H9 (cell line): Measurements from ENCODE around the gene KRT6A. TPM values are rescaled to one million over a fixed set of nuclear protein-coding genes. Genes with fewer than 3 reads are reported as not detected.

Source experiments
- DNase-seq: peaks from one replicate; pipeline ENCODE4 v3.0.0-alpha.2; 2017
- H2AFZ ChIP-seq: one replicate; pipeline ENCODE4 v1.6.1; 2013; ENCODE audit warnings: mild to moderate bottlenecking, low read length, control low read depth, moderate library complexity
- H2AK5ac ChIP-seq: 2 replicates; pipeline ENCODE4 v1.6.1; 2013; ENCODE audit warnings: low read length, control low read depth, mixed read lengths; ENCODE audit not compliant: insufficient read length
- H2BK120ac ChIP-seq: one replicate; pipeline ENCODE4 v1.6.1; 2013; ENCODE audit warnings: low read depth, mild to moderate bottlenecking, low read length, control low read depth, inconsistent platforms; ENCODE audit not compliant: poor library complexity, severe bottlenecking
- H2BK12ac ChIP-seq: 2 replicates; pipeline ENCODE4 v1.6.1; 2013; ENCODE audit warnings: low read length, control low read depth, mixed read lengths, low read depth; ENCODE audit not compliant: insufficient read length
- H2BK15ac ChIP-seq: 2 replicates; pipeline ENCODE4 v1.6.1; 2013; ENCODE audit warnings: low read depth, low read length, control low read depth
- H2BK20ac ChIP-seq: one replicate; pipeline ENCODE4 v1.6.1; 2013; ENCODE audit warnings: low read depth, mild to moderate bottlenecking, low read length, control low read depth, inconsistent platforms; ENCODE audit not compliant: poor library complexity, severe bottlenecking
- H2BK5ac ChIP-seq: 2 replicates; pipeline ENCODE4 v1.6.1; 2013; ENCODE audit warnings: low read length, control low read depth, mixed read lengths; ENCODE audit not compliant: insufficient read length
- H3K14ac ChIP-seq: 2 replicates; pipeline ENCODE4 v1.6.1; 2013; ENCODE audit warnings: low read length, control low read depth; ENCODE audit not compliant: insufficient read depth
- H3K18ac ChIP-seq: 2 replicates; pipeline ENCODE4 v1.6.1; 2013; ENCODE audit warnings: low read depth, mild to moderate bottlenecking, mixed read lengths, low read length, control low read depth; ENCODE audit not compliant: insufficient read length
- H3K23ac ChIP-seq: 2 replicates; pipeline ENCODE4 v1.6.1; 2013; ENCODE audit warnings: low read length, control low read depth, mixed read lengths, low read depth; ENCODE audit not compliant: insufficient read length
- H3K23me2 ChIP-seq: 2 replicates; pipeline ENCODE4 v1.6.1; 2013; ENCODE audit warnings: low read depth, mild to moderate bottlenecking, mixed read lengths, low read length, control low read depth; ENCODE audit not compliant: insufficient read length, poor library complexity, severe bottlenecking
- H3K27ac ChIP-seq: 2 replicates; pipeline ENCODE4 v1.5.1; 2013; ENCODE audit warnings: low read length, control low read depth, mixed read lengths, low read depth; ENCODE audit not compliant: insufficient read length
- H3K27me3 ChIP-seq: 2 replicates; pipeline ENCODE4 v1.6.1; 2013; ENCODE audit warnings: low read length, control low read depth, inconsistent platforms; ENCODE audit not compliant: insufficient read depth
- H3K4ac ChIP-seq: 2 replicates; pipeline ENCODE4 v1.6.1; 2013; ENCODE audit warnings: low read depth, mild to moderate bottlenecking, control low read depth, inconsistent platforms, low read length, moderate library complexity
- H3K4me1 ChIP-seq: 2 replicates; pipeline ENCODE4 v1.6.1; 2013; ENCODE audit warnings: low read length, control low read depth, inconsistent platforms; ENCODE audit not compliant: insufficient read depth
- H3K4me2 ChIP-seq: 2 replicates; pipeline ENCODE4 v1.6.1; 2013; ENCODE audit warnings: low read length, control low read depth, mixed read lengths; ENCODE audit not compliant: insufficient read length, insufficient read depth
- H3K56ac ChIP-seq: 2 replicates; pipeline ENCODE4 v1.6.1; 2013; ENCODE audit warnings: low read depth, mild to moderate bottlenecking, mixed read lengths, low read length, control low read depth; ENCODE audit not compliant: insufficient read length
- H3K79me1 ChIP-seq: 2 replicates; pipeline ENCODE4 v1.6.1; 2013; ENCODE audit warnings: low read depth, mild to moderate bottlenecking, moderate library complexity, low read length, control low read depth, inconsistent platforms; ENCODE audit not compliant: insufficient read depth, poor library complexity, severe bottlenecking
- H3K79me2 ChIP-seq: 2 replicates; pipeline ENCODE4 v1.6.1; 2013; ENCODE audit warnings: low read length, control low read depth, inconsistent platforms; ENCODE audit not compliant: insufficient read depth
- H3K9ac ChIP-seq: 2 replicates; pipeline ENCODE4 v1.6.1; 2013; ENCODE audit warnings: low read length, control low read depth, mixed read lengths; ENCODE audit not compliant: insufficient read length; ENCODE audit errors: extremely low read depth
- H3K9me3 ChIP-seq: one replicate; pipeline ENCODE4 v1.6.1; 2013; ENCODE audit warnings: low read depth, low read length, inconsistent platforms; ENCODE audit not compliant: control insufficient read depth
- H3T11ph ChIP-seq: one replicate; pipeline ENCODE4 v1.6.1; 2013; ENCODE audit warnings: mild to moderate bottlenecking, low read length, control low read depth, inconsistent platforms
- H4K20me1 ChIP-seq: one replicate; pipeline ENCODE4 v1.6.1; 2013; ENCODE audit not compliant: control insufficient read depth, insufficient read length, insufficient read depth
- H4K5ac ChIP-seq: 2 replicates; pipeline ENCODE4 v1.6.1; 2013; ENCODE audit warnings: low read depth, mild to moderate bottlenecking, mixed read lengths, low read length, control low read depth; ENCODE audit not compliant: insufficient read length
- H4K8ac ChIP-seq: replicated peaks from 2 replicates; pipeline ENCODE4 v1.6.1; 2013; ENCODE audit warnings: low read length, control low read depth, mixed read lengths, low read depth; ENCODE audit not compliant: insufficient read length
- H4K91ac ChIP-seq: 2 replicates; pipeline ENCODE4 v1.6.1; 2013; ENCODE audit warnings: low read depth, mild to moderate bottlenecking, moderate library complexity, mixed read lengths, low read length, control low read depth; ENCODE audit not compliant: insufficient read length
- H3K27ac Mint-ChIP-seq, 3 experiments: 2 replicates in 2 of 3; 3 replicates in 1 of 3; pipeline ENCODE4 v1.8.0; 2020 to 2021; ENCODE audit warnings: mixed read lengths in 3 of 3, mild to moderate bottlenecking in 1 of 3, moderate library complexity in 1 of 3
- H3K27me3 Mint-ChIP-seq: 2 replicates; pipeline ENCODE4 v1.8.0; 2021; ENCODE audit warnings: low read depth, mild to moderate bottlenecking, moderate library complexity, mixed read lengths
- H3K36me3 Mint-ChIP-seq, 3 experiments: 2 replicates in 2 of 3; 3 replicates in 1 of 3; pipeline ENCODE4 v1.8.0; 2020 to 2021; ENCODE audit warnings: low read depth in 3 of 3, mixed read lengths in 3 of 3; ENCODE audit not compliant: insufficient read depth in 1 of 3
- H3K4me1 Mint-ChIP-seq, 2 experiments: 2 replicates each; pipeline ENCODE4 v1.8.0; 2020; ENCODE audit warnings: mixed read lengths in 2 of 2
- H3K4me3 Mint-ChIP-seq, 2 experiments: 2 replicates in 1 of 2; 3 replicates in 1 of 2; pipeline ENCODE4 v1.8.0; 2020 to 2021; ENCODE audit warnings: mild to moderate bottlenecking in 2 of 2, mixed read lengths in 2 of 2, moderate library complexity in 1 of 2
- H3K9me3 Mint-ChIP-seq, 2 experiments: 2 replicates in 1 of 2; 3 replicates in 1 of 2; pipeline ENCODE4 v1.8.0; 2020; ENCODE audit warnings: mild to moderate bottlenecking in 2 of 2, mixed read lengths in 2 of 2, moderate library complexity in 1 of 2
- WGBS: extraction: QIAGEN DNeasy Blood & Tissue Kit; methylation state at CpG from one replicate; pipeline ENCODE4 v1.1.7; 2013; ENCODE audit warnings: missing lambda C conversion rate, low lambda C conversion rate, mixed read lengths; ENCODE audit not compliant: insufficient read length; ENCODE audit errors: extremely low coverage; 5-methylcytosine and 5-hydroxymethylcytosine counted together
- total RNA-seq: library from RNA; stranded (reverse); gene quantifications from 2 replicates; pipeline ENCODE4 v1.2.1, GENCODE V29; 2021
- TF ChIP-seq, protein P1 (sequence below): fragments of 200-600 bp; sonication (generic); conservative IDR thresholded peaks from 3 replicates; pipeline ENCODE4 v1.8.0; 2021; ENCODE audit warnings: antibody characterized with exemption, mild to moderate bottlenecking

The KRT6A gene
- total RNA-seq, 1 experiment from 2014 or later: not detected

DNA sequence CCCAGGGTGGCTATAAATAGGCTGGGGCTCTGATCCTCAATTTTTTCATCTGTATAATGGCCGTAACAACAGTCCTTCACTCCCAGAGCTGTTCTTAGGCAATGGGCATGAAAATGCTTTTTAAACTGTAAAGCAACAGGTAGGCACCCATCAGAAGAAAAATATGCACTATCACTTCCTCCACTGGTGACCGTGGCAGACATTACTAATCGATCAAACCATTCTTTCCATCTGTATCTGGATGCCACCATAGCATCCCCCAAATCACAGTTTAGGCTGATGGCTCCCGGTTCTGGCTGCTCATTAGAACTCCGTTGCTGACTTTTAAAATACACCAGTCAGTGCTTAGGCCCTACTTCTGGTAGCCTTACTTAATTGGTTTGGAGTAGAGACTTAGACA is 48.7 kb upstream of the KRT6A start:
- Histone ChIP-seq H2BK20ac (no peak overlapping the region), H3T11ph (no peak overlapping the region), H3K27ac (no peak overlapping the region), H3K56ac (no peak overlapping the region), H3K9ac (no peak overlapping the region), H3K18ac (no peak overlapping the region), H2BK5ac (no peak overlapping the region), H3K9me3 (no peaks in the 10 kb centered on the region), H2BK15ac (no peak overlapping the region), H2BK12ac (no peak overlapping the region), H3K79me1 (no peaks in the 10 kb centered on the region), H3K27me3 (no peaks in the 10 kb centered on the region), H3K23ac (no peak overlapping the region), H4K20me1 (no peaks in the 10 kb centered on the region), H2AK5ac (no peak overlapping the region), H4K91ac (no peak overlapping the region), H3K23me2 (no peaks in the 10 kb centered on the region), H3K4ac (no peak overlapping the region), H3K79me2 (no peaks in the 10 kb centered on the region), H2AFZ (no peak overlapping the region), H4K5ac (no peak overlapping the region), H3K14ac (no peak overlapping the region), H3K4me2 (no peak overlapping the region), H3K4me1 (no peaks in the 10 kb centered on the region), H2BK120ac (no peak overlapping the region), H4K8ac (no peak overlapping the region)
- DNase-seq: no peak
- WGBS: no CpG with 5 or more reads among the region's 5 CpGs
- no peak overlapping the region for H3K27ac Mint-ChIP-seq
- H3K36me3 Mint-ChIP-seq: no peaks in the 10 kb centered on the region
- H3K9me3 Mint-ChIP-seq: no peaks in the 10 kb centered on the region
- H3K4me1 Mint-ChIP-seq: peaks cover 3 to 6% of the 10 kb centered on the region in 2 experiments; a peak in 3 of 4 replicates
- H3K27me3 Mint-ChIP-seq: peaks cover 6% of the 10 kb centered on the region; the same call in 1 of the 2 replicates
- H3K4me3 Mint-ChIP-seq: no peak overlapping the region
- TF ChIP-seq, protein P1, sequence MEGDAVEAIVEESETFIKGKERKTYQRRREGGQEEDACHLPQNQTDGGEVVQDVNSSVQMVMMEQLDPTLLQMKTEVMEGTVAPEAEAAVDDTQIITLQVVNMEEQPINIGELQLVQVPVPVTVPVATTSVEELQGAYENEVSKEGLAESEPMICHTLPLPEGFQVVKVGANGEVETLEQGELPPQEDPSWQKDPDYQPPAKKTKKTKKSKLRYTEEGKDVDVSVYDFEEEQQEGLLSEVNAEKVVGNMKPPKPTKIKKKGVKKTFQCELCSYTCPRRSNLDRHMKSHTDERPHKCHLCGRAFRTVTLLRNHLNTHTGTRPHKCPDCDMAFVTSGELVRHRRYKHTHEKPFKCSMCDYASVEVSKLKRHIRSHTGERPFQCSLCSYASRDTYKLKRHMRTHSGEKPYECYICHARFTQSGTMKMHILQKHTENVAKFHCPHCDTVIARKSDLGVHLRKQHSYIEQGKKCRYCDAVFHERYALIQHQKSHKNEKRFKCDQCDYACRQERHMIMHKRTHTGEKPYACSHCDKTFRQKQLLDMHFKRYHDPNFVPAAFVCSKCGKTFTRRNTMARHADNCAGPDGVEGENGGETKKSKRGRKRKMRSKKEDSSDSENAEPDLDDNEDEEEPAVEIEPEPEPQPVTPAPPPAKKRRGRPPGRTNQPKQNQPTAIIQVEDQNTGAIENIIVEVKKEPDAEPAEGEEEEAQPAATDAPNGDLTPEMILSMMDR: no peak
